GM19328 (cell line): Measurements from ENCODE around the gene ALDH1A1.
"Not testable (repeated sequence)": the region's sequence is repeated elsewhere in the genome, so short reads cannot be mapped to it uniquely, and the experiment has no call there.

ENCODE experiments used
- ATAC-seq: cut with Tn5 transposase; IDR thresholded peaks from one replicate; pipeline ENCODE4 v1.9.1; 2021; ENCODE audit warnings: mild to moderate bottlenecking, moderate library complexity; ENCODE audit not compliant: unreplicated experiment

ALDH1A1 gene

DNA sequence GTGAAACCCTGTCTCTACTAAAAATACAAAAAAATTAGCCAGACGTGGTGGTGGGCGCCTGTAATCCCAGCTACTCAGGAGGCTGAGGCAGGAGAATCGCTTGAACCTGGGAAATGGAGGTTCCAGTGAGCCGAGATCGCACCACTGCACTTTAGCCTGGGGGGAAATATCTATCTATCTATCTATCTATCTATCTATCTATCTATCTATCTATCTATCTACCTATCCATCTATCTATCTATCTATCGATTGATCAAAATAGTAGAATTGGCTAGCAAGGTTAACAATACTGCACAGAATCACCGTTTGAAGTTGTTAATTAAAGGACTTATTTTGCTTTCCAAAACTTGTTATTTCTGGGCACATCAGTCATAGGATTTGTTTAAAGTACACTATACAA, 90.1 kb downstream of the ALDH1A1 start:
- not testable (repeated sequence) for ATAC-seq

DNA sequence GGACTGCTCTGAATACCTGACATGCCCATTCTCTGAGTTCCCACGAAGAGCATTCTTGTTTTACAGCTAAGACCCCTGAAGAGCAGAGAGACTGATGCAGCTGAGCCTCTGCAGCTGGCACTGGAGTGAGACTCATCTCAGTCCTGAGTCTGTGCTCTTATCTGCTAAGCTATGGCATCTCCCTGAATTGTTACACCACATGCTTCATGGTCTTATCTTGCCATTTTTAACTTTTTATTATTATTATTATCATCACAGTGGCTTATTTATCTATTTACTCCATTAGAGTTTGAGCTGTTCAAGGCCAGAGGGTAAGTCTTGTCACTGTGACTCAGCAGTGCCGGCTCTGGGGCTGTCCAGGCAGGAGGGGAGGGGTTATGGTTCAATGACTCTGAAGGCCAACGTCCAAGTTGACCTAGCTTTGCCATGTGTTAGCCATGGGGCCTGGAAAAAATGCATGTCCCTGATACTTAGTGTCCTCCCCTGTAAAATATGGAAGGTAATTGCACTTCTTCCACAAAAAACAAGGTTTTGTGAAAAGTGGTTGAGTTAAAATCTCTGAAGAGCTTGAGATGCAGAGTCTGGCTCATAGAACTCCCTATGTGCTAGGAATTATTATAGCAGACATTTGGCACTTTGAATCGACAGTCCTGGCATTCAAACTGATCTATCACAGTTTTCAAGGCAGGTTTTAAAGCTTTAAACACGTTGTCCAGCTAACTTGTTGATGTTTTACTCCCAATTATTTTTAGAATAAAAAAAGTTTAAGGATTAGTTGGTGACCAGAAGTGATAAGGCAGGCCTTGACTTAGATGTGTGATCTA, 94.6 kb downstream of the ALDH1A1 start:
- no peak for ATAC-seq

DNA sequence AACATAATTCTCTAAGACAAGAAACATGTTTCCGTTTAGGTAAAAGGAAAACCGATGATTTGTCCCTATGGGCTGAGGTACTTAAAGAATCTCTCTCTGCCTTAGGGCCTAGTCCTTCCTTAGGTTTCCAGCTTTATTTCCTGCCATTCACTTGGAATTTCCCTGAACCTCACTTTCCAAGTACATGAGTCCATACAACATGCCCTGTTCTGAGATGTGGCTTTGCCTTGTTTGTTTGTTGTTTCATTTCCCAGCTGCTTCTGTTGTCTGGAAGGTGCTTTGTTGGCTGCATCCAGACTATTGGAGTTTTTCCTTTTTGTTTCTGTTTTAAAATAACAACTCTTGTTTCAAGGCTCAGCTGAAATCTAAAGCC, 95.2 kb downstream of the ALDH1A1 start:
- no peak for ATAC-seq

DNA sequence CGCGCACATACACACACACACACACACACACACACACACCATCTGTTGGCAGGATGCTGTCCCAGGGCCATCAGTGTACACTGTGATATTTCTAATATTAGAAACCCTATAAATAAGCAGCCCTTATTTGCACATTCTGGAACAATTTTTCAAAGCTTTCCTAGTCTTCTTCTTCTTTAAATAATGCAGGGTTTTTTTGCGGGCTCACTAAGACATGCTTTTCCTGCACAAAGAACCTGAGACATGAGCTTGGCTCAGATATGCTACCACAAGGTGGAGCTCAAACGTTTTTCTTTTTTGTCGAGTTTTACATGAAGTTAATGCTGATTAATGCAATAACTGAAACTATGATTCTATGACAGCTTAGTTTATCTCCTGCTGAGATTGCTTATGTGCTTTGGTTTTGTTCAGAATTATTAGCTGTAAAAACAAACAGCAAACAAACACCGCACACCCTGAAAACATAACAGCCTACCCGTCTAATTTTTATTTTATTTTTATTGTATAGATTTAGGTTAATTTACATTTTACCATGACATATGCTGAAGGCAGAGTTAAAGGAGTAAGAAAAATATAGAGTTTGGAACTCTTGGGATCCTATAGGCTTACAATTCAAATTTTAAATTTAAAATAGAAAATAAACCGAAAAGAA, 95.8 kb downstream of the ALDH1A1 start:
- no peak for ATAC-seq

DNA sequence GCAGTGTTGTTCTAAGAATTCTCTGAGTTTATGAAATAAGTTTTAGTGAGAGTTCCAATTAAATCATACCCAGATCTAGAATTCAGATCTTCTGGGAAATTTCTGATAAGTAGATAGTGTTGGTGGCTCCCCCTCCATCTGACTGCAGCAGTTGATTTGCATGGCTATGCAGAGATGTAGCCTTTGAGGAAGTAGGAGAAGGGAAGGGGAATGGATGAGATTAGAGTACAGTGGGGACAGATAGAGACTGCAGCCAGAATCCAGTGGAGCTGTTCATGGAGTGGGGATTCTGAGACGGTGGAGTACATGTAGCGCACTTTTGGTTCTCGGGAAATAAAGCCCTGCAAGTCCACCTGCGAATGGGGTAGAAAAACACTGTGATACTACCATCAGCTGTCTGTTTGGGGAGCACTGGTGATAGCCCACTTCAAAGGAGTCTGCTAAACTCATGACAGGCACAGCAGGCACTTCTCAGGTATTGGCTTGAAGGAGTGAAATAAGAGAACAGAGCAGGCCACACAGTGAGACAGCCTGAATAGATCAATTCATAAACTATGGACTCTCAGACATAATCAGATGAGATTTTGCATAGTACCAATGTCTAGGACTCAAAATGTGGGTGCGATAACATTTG, 96.8 kb downstream of the ALDH1A1 start:
- no peak for ATAC-seq

DNA sequence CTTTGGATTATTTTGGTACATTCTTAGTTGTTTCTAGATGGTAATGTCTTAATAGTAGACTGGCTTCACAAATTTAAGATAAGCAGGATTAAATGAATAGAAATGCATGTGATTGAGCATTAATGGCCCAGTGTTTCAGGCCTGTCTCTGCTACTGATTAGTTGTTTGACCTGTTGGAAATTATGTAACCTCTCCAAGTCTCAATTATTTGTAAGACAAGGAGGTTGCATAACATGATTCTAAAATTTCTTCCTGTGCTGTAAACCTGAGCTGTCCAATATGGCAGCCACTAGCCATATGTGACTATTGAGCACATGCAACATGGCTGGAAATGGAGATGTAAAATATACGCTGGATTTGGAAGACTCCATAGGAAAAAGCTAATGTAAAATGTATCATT, 97.5 kb downstream of the ALDH1A1 start:
- no peak for ATAC-seq
